ENCODE results near the gene AGMO. TPM values are rescaled to one million over a fixed set of nuclear protein-coding genes. Genes with fewer than 3 reads are reported as not detected.

Gene AGMO
- total RNA-seq, 1 donor from 2014 or later, result 0.98 TPM

DNA sequence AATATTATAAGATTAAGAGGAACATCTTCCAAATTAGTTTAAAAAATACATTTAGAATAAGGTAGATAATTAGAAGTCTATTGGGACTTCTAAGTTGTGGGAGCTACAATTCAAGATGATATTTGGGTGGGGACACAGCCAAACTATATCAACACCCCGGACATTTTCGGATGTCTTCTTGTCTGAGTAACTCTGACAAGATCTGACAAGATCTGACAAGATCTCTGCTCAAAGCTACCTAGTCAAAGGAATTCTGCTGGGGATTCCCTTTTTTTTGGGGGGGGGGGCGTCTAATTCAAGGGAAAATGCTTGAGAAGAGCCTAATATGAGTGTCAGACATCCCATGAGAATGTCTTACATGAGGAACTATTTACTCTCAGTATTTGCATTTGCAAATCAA lies 5.2 kb upstream of the AGMO start:
- no peaks in the 10 kb centered on the region for H3K9me3 ChIP-seq
- H3K36me3 ChIP-seq, result no peaks in the 10 kb centered on the region
- intact Hi-C loops (cut with DNase I), result no loop called here
- H3K4me3 ChIP-seq, result no peak overlapping the region
- no peaks in the 10 kb centered on the region for H3K27me3 ChIP-seq
- no peak for TF ChIP-seq POLR2AphosphoS5 (IDR thresholded peaks at IDR 0.05; ENCODE audit: insufficient read depth in 1 of 2, low read depth in 1 of 2)
- TF ChIP-seq POLR2A (IDR thresholded peaks at IDR 0.05), result no peak
- TF ChIP-seq, protein P1, sequence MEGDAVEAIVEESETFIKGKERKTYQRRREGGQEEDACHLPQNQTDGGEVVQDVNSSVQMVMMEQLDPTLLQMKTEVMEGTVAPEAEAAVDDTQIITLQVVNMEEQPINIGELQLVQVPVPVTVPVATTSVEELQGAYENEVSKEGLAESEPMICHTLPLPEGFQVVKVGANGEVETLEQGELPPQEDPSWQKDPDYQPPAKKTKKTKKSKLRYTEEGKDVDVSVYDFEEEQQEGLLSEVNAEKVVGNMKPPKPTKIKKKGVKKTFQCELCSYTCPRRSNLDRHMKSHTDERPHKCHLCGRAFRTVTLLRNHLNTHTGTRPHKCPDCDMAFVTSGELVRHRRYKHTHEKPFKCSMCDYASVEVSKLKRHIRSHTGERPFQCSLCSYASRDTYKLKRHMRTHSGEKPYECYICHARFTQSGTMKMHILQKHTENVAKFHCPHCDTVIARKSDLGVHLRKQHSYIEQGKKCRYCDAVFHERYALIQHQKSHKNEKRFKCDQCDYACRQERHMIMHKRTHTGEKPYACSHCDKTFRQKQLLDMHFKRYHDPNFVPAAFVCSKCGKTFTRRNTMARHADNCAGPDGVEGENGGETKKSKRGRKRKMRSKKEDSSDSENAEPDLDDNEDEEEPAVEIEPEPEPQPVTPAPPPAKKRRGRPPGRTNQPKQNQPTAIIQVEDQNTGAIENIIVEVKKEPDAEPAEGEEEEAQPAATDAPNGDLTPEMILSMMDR (IDR thresholded peaks at IDR 0.05), result no peak
- no peak overlapping the region for H3K27ac ChIP-seq
- H3K4me1 ChIP-seq, result no peaks in the 10 kb centered on the region
- no peak for DNase-seq (ENCODE audit: extremely low spot score in 2 of 2)

DNA sequence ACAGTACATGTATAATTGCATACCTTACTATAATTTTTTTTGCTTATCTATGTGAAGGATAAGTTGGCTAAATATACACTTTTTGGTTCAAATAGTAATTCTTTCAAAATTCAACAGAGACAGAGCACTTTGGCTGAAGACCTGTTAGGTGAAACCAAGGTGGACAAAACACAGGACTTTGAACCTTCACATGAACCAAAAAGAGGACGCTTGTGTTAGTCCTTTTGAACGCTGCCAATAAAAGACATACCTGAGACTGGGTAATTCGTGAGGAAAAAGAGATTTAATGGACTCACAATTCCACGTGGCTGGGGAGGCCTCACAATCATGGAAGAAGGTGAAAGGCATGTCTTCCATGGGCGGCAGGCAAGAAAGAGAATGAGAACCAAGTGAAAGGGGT lies 4.7 kb upstream of the AGMO start:
- TF ChIP-seq POLR2A (IDR thresholded peaks at IDR 0.05) (no peak), POLR2AphosphoS5 (IDR thresholded peaks at IDR 0.05; ENCODE audit: insufficient read depth in 1 of 2, low read depth in 1 of 2) (no peak)
- TF ChIP-seq, protein P1 (IDR thresholded peaks at IDR 0.05), result no peak
- no peaks in the 10 kb centered on the region for H3K4me1 ChIP-seq
- no peak overlapping the region for H3K27ac ChIP-seq
- DNase-seq (ENCODE audit: extremely low spot score in 2 of 2), result no peak
- no peaks in the 10 kb centered on the region for H3K36me3 ChIP-seq
- intact Hi-C loops (cut with DNase I), result no loop called here
- H3K9me3 ChIP-seq, result no peaks in the 10 kb centered on the region
- H3K4me3 ChIP-seq, result no peak overlapping the region
- no peaks in the 10 kb centered on the region for H3K27me3 ChIP-seq

DNA sequence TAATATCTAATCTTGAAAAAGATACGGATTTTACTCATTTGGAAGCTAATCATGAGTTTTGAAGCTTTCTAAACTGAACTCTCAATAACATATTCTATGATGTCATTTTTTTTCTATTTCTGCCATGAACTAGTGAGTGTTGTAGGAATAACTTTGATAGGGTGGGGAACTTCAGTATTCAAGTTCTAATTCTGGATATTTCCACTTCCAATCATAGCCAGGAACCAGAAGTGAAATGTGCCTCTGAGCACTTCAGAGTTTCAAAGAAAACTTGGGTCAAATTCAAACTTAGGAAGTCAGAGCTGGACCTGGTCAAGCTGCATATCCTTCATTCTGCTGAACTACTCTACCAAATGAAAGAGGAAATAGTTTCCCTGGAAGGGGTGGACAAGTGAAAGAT lies 847 bp downstream of the AGMO start:
- no peak overlapping the region for H3K27ac ChIP-seq
- no peaks in the 10 kb centered on the region for H3K27me3 ChIP-seq
- TF ChIP-seq POLR2AphosphoS5 (IDR thresholded peaks at IDR 0.05; ENCODE audit: insufficient read depth in 1 of 2, low read depth in 1 of 2) (no peak), POLR2A (IDR thresholded peaks at IDR 0.05) (no peak)
- TF ChIP-seq, protein P1 (IDR thresholded peaks at IDR 0.05), result no peak
- no peaks in the 10 kb centered on the region for H3K9me3 ChIP-seq
- intact Hi-C loops (cut with DNase I), result no loop called here
- no peaks in the 10 kb centered on the region for H3K4me1 ChIP-seq
- H3K36me3 ChIP-seq, result no peaks in the 10 kb centered on the region
- no peak overlapping the region for H3K4me3 ChIP-seq
- DNase-seq (ENCODE audit: extremely low spot score in 2 of 2), result no peak

DNA sequence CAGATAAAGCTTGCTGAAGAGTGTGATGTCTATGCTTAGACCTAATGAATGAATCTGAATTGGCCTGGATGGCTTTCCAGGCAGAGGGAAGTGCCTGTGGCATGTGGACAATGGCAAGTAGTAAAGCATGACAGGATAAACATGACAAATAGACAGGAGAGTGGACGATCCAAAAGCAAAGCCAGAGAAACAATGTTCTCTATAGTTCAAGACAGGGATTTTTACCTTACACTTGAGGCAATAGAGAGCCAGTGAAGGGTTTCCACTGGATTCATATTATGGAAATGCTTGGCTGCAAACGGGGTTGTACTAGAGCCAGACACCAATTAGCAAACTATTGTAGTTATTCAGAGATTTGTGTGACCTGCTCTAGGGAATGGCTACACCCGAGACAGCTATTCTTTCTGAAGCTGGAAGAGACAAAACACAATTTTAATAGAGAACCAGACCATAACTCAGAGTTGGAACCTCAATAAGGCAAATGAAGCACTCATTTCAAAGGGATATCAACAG lies 2.3 kb downstream of the AGMO start:
- Histone ChIP-seq H3K27me3 (no peaks in the 10 kb centered on the region), H3K4me3 (no peak overlapping the region), H3K9me3 (no peaks in the 10 kb centered on the region), H3K27ac (no peak overlapping the region), H3K36me3 (no peaks in the 10 kb centered on the region), H3K4me1 (no peaks in the 10 kb centered on the region)
- no peak for DNase-seq (ENCODE audit: extremely low spot score in 2 of 2)
- intact Hi-C loops (cut with DNase I), result no loop called here
- TF ChIP-seq, protein P1 (IDR thresholded peaks at IDR 0.05), result no peak
- TF ChIP-seq POLR2AphosphoS5 (IDR thresholded peaks at IDR 0.05; ENCODE audit: insufficient read depth in 1 of 2, low read depth in 1 of 2), result no peak

DNA sequence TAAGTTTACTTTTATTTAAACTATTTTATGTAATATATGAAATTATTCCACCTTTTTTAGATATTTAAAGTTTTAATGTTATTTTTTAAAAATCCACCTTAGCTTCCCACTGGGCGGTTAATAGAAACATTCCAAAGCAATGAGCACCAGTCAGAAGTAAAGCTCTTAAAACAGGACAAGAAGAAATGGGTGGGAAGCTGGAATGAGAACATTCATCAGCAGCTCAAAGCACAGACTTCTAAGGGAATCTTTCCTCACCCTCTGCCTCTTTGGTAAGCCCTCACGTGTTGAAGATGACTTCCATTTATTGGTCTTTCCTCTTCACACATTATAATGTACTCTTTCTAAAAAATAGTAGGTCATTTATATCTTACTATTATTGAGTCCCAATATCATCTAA lies 3.1 kb downstream of the AGMO start:
- Histone ChIP-seq H3K4me1 (no peaks in the 10 kb centered on the region), H3K27ac (no peak overlapping the region), H3K27me3 (no peaks in the 10 kb centered on the region), H3K36me3 (no peaks in the 10 kb centered on the region), H3K9me3 (no peaks in the 10 kb centered on the region), H3K4me3 (no peak overlapping the region)
- no peak for DNase-seq (ENCODE audit: extremely low spot score in 2 of 2)
- intact Hi-C loops (cut with DNase I), result no loop called here
- TF ChIP-seq, protein P1 (IDR thresholded peaks at IDR 0.05), result no peak
- no peak for TF ChIP-seq POLR2AphosphoS5 (IDR thresholded peaks at IDR 0.05; ENCODE audit: insufficient read depth in 1 of 2, low read depth in 1 of 2)
- no peak for TF ChIP-seq POLR2A (IDR thresholded peaks at IDR 0.05)
